H1 (cell line): ENCODE data around the gene DGKH. TPM values are rescaled to one million over a fixed set of nuclear protein-coding genes. Genes with fewer than 3 reads are reported as not detected.

Source experiments
- RNF2 ChIP-seq: fragments of 200-900, 300-1000 bp; sonication (generic); IDR thresholded peaks from 2 replicates; pipeline ENCODE4 v1.7.1; 2016; ENCODE audit warnings: borderline replicate concordance, low read depth, mild to moderate bottlenecking, antibody characterized with exemption, low read length; ENCODE audit not compliant: poor library complexity, severe bottlenecking; ENCODE audit errors: missing control alignments
- SP2 ChIP-seq: IDR thresholded peaks from 2 replicates; pipeline ENCODE4 v1.6.1; 2012; ENCODE audit warnings: mild to moderate bottlenecking, low read length, inconsistent platforms
- polyA plus RNA-seq, 7 experiments: library from polyadenylated mRNA; depleted of rRNA in 3 of 7; stranded (reverse) in 5 of 7; unstranded in 2 of 7; fragments of >200 nt in 5 of 7; fragments of 200-250 nt in 2 of 7; gene quantifications; 1 replicate in 5 of 7; 2 replicates in 1 of 7; 4 replicates in 1 of 7; pipeline versions ENCODE4 v1.2.1 to v1.2.3, GENCODE V29; 2011 to 2013; ENCODE audit warnings: missing spikeins in 2 of 7, mixed read lengths in 2 of 7
- total RNA-seq: library from RNA; stranded (reverse); fragmentation: NEBNext Ultra II Directional; extraction: Animal tissue kit (Norgen Biotek cat#: 25700); gene quantifications from 2 replicates; pipeline ENCODE4 v1.2.1, GENCODE V29; 2021
- TF ChIP-seq, protein P1 (sequence below): IDR thresholded peaks from 2 replicates; pipeline ENCODE4 v1.6.1; 2012; ENCODE audit warnings: inconsistent platforms

The DGKH gene
- total and polyA plus RNA-seq, 2 of the 8 experiments (the other 6 are each of a cell fraction or from before 2014, with no cell fraction given) = 2.1 to 7.9 TPM

DNA sequence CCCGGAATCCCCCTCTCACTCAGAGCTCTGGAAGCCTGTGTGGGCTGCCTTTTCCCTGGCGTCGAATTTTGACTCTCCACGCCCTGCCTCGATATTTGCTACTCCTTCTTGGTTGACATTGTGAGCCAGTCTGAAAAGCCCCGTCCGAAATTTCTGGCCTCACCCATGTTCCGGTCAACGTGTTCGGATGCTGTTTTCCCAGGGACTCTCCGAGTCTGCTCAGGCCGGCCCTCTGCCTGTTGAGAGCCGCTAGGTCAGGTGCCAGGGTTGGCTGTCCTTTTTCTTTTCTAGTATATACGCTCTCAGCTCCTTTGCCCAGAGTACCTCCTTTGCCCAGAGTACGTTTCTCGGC lies 6.8 kb upstream of the DGKH start (continued):
- peak; percentile 34 for TF ChIP-seq RNF2
- no peak for TF ChIP-seq SP2
- TF ChIP-seq, protein P1, sequence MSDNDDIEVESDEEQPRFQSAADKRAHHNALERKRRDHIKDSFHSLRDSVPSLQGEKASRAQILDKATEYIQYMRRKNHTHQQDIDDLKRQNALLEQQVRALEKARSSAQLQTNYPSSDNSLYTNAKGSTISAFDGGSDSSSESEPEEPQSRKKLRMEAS = peak; percentile 57
